Fibroblast of lung (primary cell): ENCODE results near the gene POFUT1.

Experiments used
- CTCF ChIP-seq, 2 donors: IDR thresholded peaks in 1 of 2; conservative IDR thresholded peaks in 1 of 2; 1 replicate in 1 of 2; 2 replicates in 1 of 2; pipeline ENCODE4 v1.5.1; 2011 to 2012; ENCODE audit warnings: low read length in 2 of 2, control low read depth in 1 of 2, inconsistent platforms in 1 of 2, low read depth in 1 of 2, mild to moderate bottlenecking in 1 of 2
- EZH2 ChIP-seq: IDR thresholded peaks from 2 replicates; pipeline ENCODE4 v1.5.1; 2012; ENCODE audit warnings: low read length, control low read depth, mild to moderate bottlenecking; ENCODE audit errors: missing control alignments

DNA sequence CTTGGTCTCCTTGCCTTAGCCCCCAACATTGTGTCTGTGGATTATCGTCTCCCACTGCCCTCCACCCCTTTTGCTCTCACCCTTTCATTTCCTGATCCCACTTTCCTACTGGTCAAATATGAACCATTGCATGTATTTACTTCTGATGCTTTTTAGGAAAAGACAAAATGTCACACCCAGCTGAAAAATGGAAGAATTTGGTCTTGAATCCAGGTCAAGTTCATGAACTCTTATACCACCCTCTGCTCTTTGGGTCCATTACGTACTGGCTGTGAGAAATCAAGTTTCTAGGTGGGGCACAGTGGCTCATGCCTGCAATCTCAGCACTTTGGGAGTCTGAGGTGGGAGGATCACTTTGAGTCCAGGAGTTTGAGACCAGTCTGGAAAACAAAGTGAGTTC lies 54.0 kb downstream of the POFUT1 start:
- TF ChIP-seq CTCF (conservative IDR thresholded peaks at IDR 0.05 in 1 of 2, IDR thresholded peaks at IDR 0.05 in 1 of 2; ENCODE audit: low read depth in 1 of 2, low read length in 2 of 2) (no peak), EZH2 (no peak)
